ENCODE results near the gene CPB2.

Gene CPB2

GRCh38 chr13:46051968-46052318 lies 52.9 kb downstream of the CPB2 start:
- Histone ChIP-seq H3K36me3 (ENCODE audit: insufficient read depth, low read length) (no peaks in the 10 kb centered on the region), H3K4me3 (ENCODE audit: low read length, poor library complexity, severe bottlenecking) (peak overlapping the region; percentile 96), H3F3A (ENCODE audit: low read depth) (peaks cover 3% of the 10 kb centered on the region; the same call in 1 of the 2 replicates), H3K9me2 (replicated peaks; ENCODE audit: low read depth, low read length) (no peaks in the 10 kb centered on the region), H3K9ac (ENCODE audit: low read depth, low read length, poor library complexity, severe bottlenecking) (peak overlapping the region; percentile 95), H3K79me2 (ENCODE audit: insufficient read depth, low read length) (peaks cover 92% of the 10 kb centered on the region), H4K20me1 (ENCODE audit: insufficient read depth, low read length, poor library complexity, severe bottlenecking) (peaks cover 52% of the 10 kb centered on the region), H3K27me3 (ENCODE audit: insufficient read depth, low read length, poor library complexity, severe bottlenecking) (no peaks in the 10 kb centered on the region), H3K4me2 (ENCODE audit: low read depth, low read length, poor library complexity, severe bottlenecking) (peak overlapping the region; percentile 93), H2AFZ (ENCODE audit: low read length) (peak overlapping the region; percentile 91; the same call in 1 of the 2 replicates), H3K4me1 (ENCODE audit: insufficient read depth, low read length, poor library complexity, severe bottlenecking) (peaks cover 66% of the 10 kb centered on the region), H3K9me3 (ENCODE audit: insufficient read depth, low read depth, low read length) (no peaks in the 10 kb centered on the region)
- TF ChIP-seq EZH2phosphoT487 (IDR thresholded peaks at IDR 0.05; ENCODE audit: borderline replicate concordance) (no peak), CTCF (conservative IDR thresholded peaks at IDR 0.05; ENCODE audit: low read length) (no peak)

GRCh38 chr13:46050771-46051170 lies 54.1 kb downstream of the CPB2 start:
- Histone ChIP-seq H2AFZ (ENCODE audit: low read length) (no peak overlapping the region), H3K79me2 (ENCODE audit: insufficient read depth, low read length) (peaks cover 92% of the 10 kb centered on the region), H3K9ac (ENCODE audit: low read depth, low read length, poor library complexity, severe bottlenecking) (peak overlapping the region; percentile 95), H3K9me2 (replicated peaks; ENCODE audit: low read depth, low read length) (no peaks in the 10 kb centered on the region), H3K27me3 (ENCODE audit: insufficient read depth, low read length, poor library complexity, severe bottlenecking) (no peaks in the 10 kb centered on the region), H3K4me2 (ENCODE audit: low read depth, low read length, poor library complexity, severe bottlenecking) (peak overlapping the region; percentile 93), H4K20me1 (ENCODE audit: insufficient read depth, low read length, poor library complexity, severe bottlenecking) (peaks cover 61% of the 10 kb centered on the region), H3K4me3 (ENCODE audit: low read length, poor library complexity, severe bottlenecking) (peak overlapping the region; percentile 96), H3K4me1 (ENCODE audit: insufficient read depth, low read length, poor library complexity, severe bottlenecking) (peaks cover 62% of the 10 kb centered on the region), H3K9me3 (ENCODE audit: insufficient read depth, low read depth, low read length) (no peaks in the 10 kb centered on the region), H3K36me3 (ENCODE audit: insufficient read depth, low read length) (no peaks in the 10 kb centered on the region), H3F3A (ENCODE audit: low read depth) (peaks cover 3% of the 10 kb centered on the region; the same call in 1 of the 2 replicates)
- no peak for TF ChIP-seq EZH2phosphoT487 (IDR thresholded peaks at IDR 0.05; ENCODE audit: borderline replicate concordance)
- no peak for TF ChIP-seq CTCF (conservative IDR thresholded peaks at IDR 0.05; ENCODE audit: low read length)

GRCh38 chr13:46045424-46045823 lies 59.4 kb downstream of the CPB2 start:
- Histone ChIP-seq H3F3A (ENCODE audit: low read depth) (no peaks in the 10 kb centered on the region), H3K4me3 (ENCODE audit: low read length, poor library complexity, severe bottlenecking) (peak overlapping the region; percentile 64), H3K9me2 (replicated peaks; ENCODE audit: low read depth, low read length) (no peaks in the 10 kb centered on the region), H3K27me3 (ENCODE audit: insufficient read depth, low read length, poor library complexity, severe bottlenecking) (no peaks in the 10 kb centered on the region), H3K4me1 (ENCODE audit: insufficient read depth, low read length, poor library complexity, severe bottlenecking) (peaks cover 60% of the 10 kb centered on the region), H4K20me1 (ENCODE audit: insufficient read depth, low read length, poor library complexity, severe bottlenecking) (peaks cover 92% of the 10 kb centered on the region), H3K9ac (ENCODE audit: low read depth, low read length, poor library complexity, severe bottlenecking) (peak overlapping the region; percentile 57), H3K36me3 (ENCODE audit: insufficient read depth, low read length) (peaks cover 19% of the 10 kb centered on the region), H3K4me2 (ENCODE audit: low read depth, low read length, poor library complexity, severe bottlenecking) (peak overlapping the region; percentile 79), H3K79me2 (ENCODE audit: insufficient read depth, low read length) (peaks cover 97% of the 10 kb centered on the region), H2AFZ (ENCODE audit: low read length) (no peak overlapping the region), H3K9me3 (ENCODE audit: insufficient read depth, low read depth, low read length) (no peaks in the 10 kb centered on the region)
- TF ChIP-seq EZH2phosphoT487 (IDR thresholded peaks at IDR 0.05; ENCODE audit: borderline replicate concordance) (no peak), CTCF (conservative IDR thresholded peaks at IDR 0.05; ENCODE audit: low read length) (no peak)

Data from Loucy (cell line).